Cardiac fibroblast (primary cell): Measurements from ENCODE around the gene PLEKHA8.

Experiments
- DNase-seq, 2 donors: peaks; one replicate each; pipeline versions ENCODE4 v3.0.0 to v3.0.0-alpha.2; 2010; ENCODE audit warnings: low read depth in 2 of 2
- H3K4me3 ChIP-seq, 2 donors: replicated peaks in 1 of 2; 1 replicate in 1 of 2; 2 replicates in 1 of 2; pipeline ENCODE4 v1.5.1; 2011; ENCODE audit warnings: low read depth in 2 of 2, low read length in 2 of 2, mild to moderate bottlenecking in 2 of 2, moderate library complexity in 1 of 2
- TF ChIP-seq, protein P1 (sequence below): IDR thresholded peaks from one replicate; pipeline ENCODE4 v1.5.1; 2011; ENCODE audit warnings: low read depth, mild to moderate bottlenecking, low read length, inconsistent platforms

PLEKHA8 gene

DNA sequence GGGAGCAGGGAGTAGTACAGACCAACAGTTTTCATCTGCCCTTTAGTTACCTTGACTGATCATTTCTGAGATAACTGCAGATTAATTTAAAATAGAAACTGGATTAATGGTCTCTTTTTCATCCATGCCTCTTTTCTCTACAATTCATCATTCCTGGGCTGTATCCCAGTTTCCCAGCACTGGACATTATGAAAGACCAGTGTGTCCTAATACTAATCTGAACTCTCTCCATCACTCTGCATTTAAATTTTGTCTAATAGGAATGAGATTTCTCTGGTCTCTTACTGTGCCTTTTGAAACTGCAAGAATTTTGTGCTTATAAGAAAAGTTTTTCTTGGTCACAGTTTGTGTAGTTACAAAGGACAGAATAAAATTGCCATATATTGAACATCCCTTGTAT lies 12.7 kb downstream of the PLEKHA8 start:
- H3K4me3 ChIP-seq, result no peak overlapping the region
- TF ChIP-seq, protein P1, sequence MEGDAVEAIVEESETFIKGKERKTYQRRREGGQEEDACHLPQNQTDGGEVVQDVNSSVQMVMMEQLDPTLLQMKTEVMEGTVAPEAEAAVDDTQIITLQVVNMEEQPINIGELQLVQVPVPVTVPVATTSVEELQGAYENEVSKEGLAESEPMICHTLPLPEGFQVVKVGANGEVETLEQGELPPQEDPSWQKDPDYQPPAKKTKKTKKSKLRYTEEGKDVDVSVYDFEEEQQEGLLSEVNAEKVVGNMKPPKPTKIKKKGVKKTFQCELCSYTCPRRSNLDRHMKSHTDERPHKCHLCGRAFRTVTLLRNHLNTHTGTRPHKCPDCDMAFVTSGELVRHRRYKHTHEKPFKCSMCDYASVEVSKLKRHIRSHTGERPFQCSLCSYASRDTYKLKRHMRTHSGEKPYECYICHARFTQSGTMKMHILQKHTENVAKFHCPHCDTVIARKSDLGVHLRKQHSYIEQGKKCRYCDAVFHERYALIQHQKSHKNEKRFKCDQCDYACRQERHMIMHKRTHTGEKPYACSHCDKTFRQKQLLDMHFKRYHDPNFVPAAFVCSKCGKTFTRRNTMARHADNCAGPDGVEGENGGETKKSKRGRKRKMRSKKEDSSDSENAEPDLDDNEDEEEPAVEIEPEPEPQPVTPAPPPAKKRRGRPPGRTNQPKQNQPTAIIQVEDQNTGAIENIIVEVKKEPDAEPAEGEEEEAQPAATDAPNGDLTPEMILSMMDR, result no peak
- no peak for DNase-seq

DNA sequence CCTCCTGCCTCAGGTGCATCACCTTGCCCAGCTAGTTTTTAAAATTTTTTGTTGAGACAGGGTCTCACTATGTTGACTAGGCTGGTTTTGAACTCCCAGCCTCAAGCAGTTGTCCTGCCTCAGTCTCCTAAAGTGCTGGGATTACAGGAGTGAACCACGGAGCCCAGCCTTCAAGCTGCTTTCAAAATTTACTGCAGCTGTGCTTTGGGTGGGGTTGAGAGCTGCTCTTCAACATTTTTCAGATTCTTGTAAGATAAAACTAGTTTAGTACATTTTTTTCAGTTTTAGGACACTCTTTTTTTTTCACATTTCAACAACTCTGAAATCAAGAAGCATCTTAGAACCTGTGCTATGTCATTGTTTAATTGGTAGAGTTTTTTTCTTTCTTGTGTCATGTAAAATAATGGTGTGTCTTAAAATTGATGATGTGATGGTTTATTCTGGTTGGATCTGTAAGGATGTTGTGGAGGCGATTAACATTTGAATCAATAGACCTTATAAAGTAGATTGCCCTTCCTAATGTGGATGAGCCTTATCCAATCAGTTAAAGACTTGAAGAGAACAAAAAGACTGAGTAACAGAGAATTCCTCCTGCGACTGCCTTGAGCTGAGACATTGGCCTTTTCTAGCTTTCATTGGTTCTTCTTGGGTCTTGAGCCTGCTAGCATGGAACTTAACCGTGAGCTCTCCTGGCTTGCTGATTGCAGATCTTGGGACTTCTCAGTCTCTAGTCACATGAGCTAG lies 13.5 kb downstream of the PLEKHA8 start:
- DNase-seq, result no peak
- TF ChIP-seq, protein P1, result no peak
- H3K4me3 ChIP-seq, result no peak overlapping the region

DNA sequence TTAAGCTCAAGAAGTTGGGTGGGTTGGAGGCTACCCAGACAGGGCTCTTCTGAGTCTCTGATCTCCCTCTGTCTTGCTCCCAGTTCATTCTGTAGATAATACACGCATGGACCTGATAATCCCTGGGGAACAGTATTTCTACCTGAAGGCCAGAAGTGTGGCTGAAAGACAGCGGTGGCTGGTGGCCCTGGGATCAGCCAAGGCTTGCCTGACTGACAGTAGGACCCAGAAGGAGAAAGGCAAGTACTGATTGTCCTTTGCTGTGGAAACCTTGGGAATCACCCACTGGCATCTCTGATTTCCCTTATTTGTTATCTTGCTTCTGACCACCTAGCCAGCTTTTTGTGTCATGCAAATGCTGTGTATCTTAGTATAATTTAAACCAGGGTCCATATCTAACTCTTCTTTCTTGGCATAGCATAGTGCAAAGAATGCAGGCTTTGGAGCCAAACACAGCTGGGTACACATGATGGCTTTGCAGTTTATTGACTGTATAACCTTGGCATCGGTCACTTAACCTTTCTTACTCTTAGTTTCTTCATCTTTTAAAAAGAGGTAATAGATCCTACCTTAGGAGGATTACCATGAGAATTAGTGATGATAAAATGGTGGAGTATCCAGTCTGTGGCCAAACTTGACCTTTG lies 18.0 kb downstream of the PLEKHA8 start:
- no peak overlapping the region for H3K4me3 ChIP-seq
- DNase-seq, result no peak
- TF ChIP-seq, protein P1, result no peak

DNA sequence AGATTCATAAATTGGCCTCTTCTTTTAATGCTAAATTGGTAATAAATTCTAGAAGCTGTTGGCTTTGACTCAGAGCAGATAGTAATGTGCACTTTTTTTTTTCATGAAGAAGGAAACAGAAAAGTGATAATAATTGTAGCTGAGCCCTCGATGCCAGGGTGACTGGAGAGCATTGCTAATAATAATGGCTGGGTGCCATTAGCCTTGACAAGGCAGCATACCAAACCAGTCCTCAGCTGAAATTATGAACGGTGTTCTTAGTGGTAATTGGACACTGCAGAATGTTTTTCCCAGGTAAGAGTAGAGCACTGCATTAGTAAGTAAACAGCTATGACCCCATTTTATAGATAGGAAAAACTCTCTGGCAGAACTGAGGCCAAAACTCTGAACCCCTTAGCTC lies 18.9 kb downstream of the PLEKHA8 start:
- no peak for DNase-seq
- H3K4me3 ChIP-seq, result no peak overlapping the region
- TF ChIP-seq, protein P1, result no peak

DNA sequence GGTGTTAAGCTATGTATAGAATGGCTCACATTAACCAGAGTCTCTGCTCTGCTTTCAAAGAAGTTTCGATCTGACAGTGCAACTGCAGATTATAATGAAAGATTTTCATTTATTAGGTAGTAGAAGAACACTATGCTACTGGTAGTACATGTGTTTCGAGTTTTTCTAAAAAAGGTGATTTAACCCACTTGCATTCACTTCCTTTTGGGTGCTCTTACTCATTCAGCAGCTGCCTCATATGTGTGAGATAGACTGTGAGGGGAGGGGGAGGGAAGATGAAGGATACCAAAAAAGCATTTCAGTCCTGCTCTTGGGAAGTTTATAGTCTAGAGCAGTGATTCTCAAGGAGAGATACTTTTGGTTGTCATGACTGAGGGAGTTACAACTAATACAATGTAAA lies 20.4 kb downstream of the PLEKHA8 start:
- TF ChIP-seq, protein P1, result no peak
- H3K4me3 ChIP-seq, result no peak overlapping the region
- no peak for DNase-seq

DNA sequence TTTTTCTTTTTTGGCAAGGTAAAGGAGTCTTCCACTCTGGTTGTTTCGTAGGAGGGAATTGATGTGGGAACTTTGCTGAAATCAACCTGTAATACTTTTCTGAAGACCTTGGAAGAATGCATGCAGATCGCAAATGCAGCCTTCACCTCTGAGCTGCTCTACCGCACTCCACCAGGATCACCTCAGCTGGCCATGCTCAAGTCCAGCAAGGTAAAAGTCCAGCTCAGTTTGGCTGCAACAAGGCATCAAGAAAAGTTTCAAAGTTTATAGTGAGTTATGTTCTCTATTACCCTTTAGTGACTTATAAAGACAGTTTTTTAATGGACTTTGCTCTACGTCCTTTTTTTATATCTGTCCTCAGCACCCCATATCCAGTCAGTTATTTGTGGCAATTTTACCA lies 21.0 kb downstream of the PLEKHA8 start:
- TF ChIP-seq, protein P1, result no peak
- H3K4me3 ChIP-seq, result no peak overlapping the region
- DNase-seq, result no peak
